Fibroblast of peridontal ligament (primary cell): ENCODE results near the gene SND1.
"Not testable (repeated sequence)": the region's sequence is repeated elsewhere in the genome, so short reads cannot be mapped to it uniquely, and the experiment has no call there.

ENCODE experiments used
- DNase-seq: peaks from one replicate; pipeline ENCODE4 v3.0.0-alpha.2; 2010; ENCODE audit errors: extremely low read depth

Gene SND1

GRCh38 chr7:128097211-128097731 is 445.3 kb downstream of the SND1 start:
- DNase-seq: no peak

DNA sequence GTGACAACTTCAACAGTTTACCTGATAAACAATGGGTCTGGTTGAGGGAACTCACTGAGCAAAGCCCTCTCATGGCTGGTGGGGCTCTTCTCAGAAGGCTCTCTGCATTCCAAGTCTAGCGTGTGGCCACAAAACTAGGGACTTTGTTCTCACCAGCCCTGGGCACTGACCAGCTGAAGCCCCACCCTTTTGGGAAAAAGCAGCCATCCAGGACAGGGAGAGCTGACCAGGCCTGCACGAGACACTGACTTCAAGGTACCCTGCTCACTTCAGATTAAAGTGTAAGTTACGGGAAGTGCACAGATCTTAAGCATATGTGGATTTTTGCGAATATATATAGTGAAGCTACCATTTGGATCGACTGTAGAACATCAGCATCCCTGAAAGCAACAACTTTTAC is 446.6 kb downstream of the SND1 start:
- DNase-seq: no peak

DNA sequence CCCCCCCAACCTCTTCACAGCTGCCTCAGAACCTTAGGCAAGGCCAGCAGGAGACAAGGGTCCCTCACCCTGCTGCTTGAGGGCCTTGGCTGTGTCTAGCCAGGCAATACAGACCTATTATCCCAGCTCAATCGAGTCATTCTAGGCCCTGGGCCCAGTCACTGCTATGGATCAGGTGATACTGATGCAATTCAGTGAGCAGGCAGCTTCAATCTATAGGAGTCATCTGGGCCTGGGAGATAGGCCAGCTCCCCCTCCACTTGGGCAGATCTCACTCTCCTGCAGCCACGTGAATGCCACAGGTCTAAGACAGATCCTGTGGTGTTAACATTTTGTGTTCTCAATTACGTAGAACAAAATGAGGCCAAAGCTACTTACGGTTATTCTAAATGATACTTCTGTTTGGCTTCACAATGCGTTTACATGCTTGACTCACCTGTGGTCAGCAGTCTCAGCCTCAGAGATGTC is 447.2 kb downstream of the SND1 start:
- peak; percentile 53 for DNase-seq

DNA sequence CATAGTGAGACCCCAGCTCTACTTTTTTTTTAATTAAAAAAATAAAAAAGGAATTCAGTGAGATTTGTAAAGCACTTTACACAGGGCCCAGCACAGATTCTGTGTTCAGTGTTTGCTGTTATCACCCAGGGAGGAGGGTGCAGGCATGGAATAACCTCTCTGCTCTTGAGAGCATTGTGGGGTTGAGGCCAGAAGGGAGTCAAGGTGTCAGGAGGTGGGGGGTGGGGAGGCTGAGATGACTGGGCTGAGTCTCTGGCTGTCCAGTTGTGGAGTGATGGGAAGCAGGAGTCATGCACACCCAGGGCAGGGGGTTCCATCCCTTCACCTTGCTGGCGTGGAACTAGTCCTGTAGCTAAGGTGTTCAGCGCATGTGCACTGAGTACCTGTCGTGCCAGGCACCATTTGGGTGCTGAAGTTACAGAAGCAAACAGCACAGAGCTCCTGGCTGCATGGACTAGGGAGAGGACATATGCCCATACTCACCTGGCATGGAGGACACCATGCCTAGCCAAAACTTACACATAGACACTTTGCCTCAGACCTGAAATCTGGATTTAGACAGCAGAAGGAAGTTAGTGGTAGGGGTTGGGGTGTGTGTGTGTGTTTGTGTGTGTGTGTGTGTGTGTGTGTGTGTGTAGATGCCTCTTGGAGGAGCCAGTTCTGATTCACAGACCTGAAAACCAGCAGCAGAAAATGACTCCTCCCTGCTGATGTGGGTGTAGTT is 448.4 kb downstream of the SND1 start:
- DNase-seq: no peak

GRCh38 chr7:128100949-128101713 is 449.1 kb downstream of the SND1 start:
- no peak for DNase-seq

GRCh38 chr7:128102490-128103291 is 450.7 kb downstream of the SND1 start:
- no peak for DNase-seq

- no peak for DNase-seq
These were observed 451.6 kb downstream of the SND1 start for GRCh38 chr7:128103498-128104107.

- DNase-seq: peak; percentile 25
These were observed 452.2 kb downstream of the SND1 start for GRCh38 chr7:128104108-128104742.

DNA sequence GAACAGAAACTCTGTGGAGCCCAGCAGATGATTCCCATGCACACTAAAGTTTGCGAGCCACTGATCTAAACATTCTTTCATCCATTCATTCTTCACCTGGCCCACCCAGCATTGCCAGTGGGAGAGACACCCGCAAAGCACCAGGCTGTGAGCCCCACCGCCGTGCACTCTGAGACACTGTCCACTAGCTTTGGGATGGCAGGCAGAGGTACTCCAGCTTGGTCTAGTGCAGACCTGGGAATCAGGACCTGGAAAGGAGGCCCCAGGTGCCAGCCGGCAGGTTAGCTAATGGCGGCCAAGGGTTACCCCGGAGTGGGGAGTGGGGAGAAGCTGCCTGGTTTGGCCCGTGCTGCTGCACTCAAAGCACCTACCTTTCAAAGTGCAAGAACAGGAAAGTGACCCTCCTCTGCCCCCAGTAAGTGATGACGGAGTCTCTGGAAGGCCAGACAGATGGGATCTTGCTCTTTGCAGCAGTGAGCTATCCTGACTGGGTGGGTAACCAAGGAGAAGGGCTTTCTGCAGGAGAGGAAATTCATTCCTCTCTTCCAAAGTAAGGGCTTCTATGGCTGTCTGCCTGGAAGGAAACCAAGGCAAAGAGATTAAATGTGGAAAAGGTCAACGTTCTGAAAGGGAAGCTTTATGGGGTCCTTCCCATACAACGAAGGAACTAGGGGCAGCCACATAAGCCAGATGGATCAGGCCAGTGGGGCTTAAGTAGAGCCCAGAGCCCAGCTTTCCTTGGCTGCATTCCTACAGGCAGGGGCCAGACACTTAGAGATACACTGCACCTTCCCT is 453.4 kb downstream of the SND1 start:
- DNase-seq: no peak

- DNase-seq: no peak
These were observed 454.8 kb downstream of the SND1 start for GRCh38 chr7:128106821-128107220.

- not testable (repeated sequence) for DNase-seq
These were observed 455.5 kb downstream of the SND1 start for GRCh38 chr7:128107516-128107915.

GRCh38 chr7:128108129-128108528 is 456.1 kb downstream of the SND1 start:
- no peak for DNase-seq

DNA sequence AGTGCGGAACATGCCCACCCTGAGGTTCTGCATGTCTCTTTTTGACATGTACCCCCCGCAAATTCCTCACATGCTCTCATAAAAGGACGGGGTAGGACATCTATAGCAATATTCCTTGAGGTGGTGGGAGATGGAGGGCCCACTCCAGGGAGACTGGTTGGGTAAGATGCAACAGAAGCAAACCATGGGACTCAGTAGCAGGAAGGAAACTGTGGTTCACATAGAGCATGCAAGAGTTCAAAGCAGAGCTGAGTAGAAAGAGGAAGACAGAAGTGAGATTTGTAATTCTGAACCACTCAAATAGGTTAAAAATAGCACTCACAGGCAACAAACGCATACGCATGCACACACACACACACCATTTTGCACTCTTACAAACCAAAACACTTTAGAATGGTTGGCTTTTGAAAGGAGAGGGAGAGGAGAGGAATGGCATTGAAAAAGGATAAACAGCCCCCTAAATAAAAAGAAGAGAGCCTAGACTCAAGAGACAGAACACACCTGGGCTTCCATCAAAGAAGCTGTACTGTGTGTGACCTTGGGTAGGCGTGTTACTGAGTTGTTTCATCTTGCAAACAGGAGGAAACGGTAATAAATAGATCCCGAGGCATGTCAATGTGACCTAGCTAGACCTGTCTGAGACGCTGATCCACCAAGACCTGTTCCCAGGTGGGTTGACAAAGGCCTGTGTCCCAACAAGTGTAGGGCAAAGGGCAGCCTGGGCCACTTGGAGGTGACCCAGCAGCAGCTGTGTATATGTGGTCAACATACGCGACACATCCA is 456.8 kb downstream of the SND1 start:
- no peak for DNase-seq

DNA sequence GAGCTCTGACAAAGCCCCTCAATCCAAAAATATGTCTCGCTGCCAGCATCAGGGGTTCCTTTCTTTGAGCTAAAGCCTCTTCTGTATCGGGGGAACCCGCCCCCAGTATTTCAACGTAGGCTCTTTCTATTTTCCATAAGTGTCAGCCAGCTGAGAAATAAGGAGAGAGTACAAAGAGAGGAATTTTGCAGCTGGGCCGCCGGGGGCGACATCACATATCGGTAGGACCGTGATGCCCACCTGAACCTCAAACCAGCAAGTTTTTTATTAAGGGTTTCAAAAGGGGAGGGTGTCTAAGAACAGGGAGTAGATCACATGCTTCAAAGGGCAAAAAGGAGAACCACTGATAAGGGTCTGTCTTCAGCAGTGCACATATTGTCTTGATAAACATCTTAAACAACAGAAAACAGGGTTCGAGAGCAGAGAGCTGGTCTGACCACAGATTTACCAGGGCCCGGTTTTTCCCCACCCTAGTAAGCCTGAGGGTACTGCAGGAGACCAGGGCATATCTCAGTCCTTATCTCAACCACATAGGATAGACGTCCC is 457.5 kb downstream of the SND1 start:
- not testable (repeated sequence) for DNase-seq

DNA sequence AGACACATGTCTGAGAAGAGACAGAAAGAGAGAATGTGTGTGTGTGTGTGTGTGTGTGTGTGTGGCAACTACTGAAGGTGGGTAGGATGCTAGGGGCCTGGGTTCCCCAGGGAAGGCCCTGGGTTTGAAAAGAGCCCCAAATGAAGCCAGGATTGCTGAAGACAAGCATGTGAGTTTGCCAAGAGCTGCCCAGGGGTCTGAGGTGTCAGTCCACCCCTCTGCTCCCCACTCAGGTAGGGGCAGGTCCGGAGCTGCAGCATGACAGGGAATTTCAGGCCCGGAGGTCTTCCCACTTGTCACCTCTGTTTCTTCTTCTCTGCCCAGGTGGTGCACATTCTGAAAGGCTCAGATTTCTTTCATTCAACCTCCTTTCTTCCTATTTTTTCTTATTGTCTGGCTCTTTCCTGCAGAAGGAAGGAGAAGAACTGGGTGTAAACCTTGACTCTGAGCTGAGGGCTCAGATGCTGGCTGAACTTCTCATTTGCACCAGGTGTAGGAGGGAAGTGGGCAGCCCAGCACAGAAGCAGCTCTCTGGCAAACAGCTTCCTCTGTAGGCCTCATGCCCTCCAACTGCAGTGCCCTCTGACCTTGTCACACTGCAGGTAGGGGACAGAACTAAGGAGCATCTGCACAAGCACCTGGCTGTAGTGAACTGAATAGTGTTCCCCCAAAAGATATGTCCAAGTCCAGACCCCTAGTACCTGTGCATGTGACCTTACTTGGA is 458.8 kb downstream of the SND1 start:
- no peak for DNase-seq

- no peak for DNase-seq
These were observed 460.2 kb downstream of the SND1 start for GRCh38 chr7:128112018-128112780.

DNA sequence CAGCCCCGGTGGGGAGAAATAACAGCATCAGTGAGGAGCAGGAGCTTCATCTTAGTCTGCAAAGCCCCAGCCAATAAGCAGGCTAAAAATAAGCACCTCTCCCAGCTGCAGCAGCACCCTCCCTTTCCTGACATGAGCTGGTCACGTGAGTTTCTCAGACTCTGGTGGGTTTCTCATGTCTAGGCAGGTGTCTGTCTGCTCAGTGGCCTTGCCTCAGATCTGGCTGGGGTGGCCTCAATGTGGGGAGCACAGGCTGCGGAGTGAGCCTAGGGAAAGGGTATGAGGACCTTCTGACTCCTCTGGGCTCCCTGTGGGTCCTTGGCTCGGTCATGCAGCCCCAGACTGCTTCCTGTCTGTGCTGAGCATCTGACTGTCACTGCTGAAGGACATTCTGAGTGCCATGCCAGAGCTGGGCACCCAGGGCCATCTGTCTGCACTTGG is 460.8 kb downstream of the SND1 start:
- no peak for DNase-seq

DNA sequence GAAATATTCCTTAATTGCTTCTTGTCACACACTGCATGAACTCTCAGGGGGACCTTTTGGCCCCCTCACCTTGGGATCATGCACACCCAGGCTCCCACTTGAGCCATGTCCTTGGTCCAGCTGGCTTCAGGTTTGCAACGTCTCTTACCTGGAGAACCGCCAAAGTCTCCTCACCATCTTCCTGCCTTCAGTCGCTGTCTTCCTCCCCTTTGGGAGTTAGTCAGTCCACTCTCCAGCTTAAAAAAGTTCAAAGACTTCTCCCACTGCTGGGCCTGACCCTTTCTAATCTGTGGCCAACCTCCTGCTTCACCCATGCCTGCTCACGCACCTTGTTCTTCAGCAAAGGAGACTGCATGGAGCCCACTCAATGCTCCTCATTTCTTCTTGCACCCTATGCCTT is 461.8 kb downstream of the SND1 start:
- DNase-seq: no peak
